GM12878 (cell line): ENCODE data around the gene LUM. TPM values are rescaled to one million over a fixed set of nuclear protein-coding genes. Genes with fewer than 3 reads are reported as not detected.

Source experiments
- ATAC-seq: fragments of 200-7000 bp; cut with Tn5 transposase; 3 replicates; pipeline ENCODE4 v1.9.1; 2020; ENCODE audit warnings: mild to moderate bottlenecking, moderate library complexity
- BruUV-seq: library from RNA; stranded (reverse); fragments of 400-500 nt; replicated peaks from 2 replicates; lab custom pipeline; 2021; lab: Mats Ljungman, UMichigan
- CTCF ChIA-PET: fragments of 300-600 bp; sonication (Branson Sonifier 250); formaldehyde crosslinking; extraction: SDS; loops from one replicate; lab custom pipeline; 2021; ENCODE audit warnings: inconsistent platforms; lab: Yijun Ruan, JAX
- POLR2A ChIA-PET: fragments of 350-600 bp; formaldehyde crosslinking; extraction: SDS; loops from one replicate; lab custom pipeline; 2021; ENCODE audit warnings: inconsistent platforms; lab: Charles Lee
- RAD21 ChIA-PET: fragments of 300-600 bp; sonication (Branson Sonifier 250); formaldehyde crosslinking; loops from one replicate; lab custom pipeline; 2023; ENCODE audit warnings: antibody characterized with exemption; ENCODE audit not compliant: unreplicated experiment; lab: Charles Lee
- SMC1A ChIA-PET: fragments of 300-600 bp; sonication (Branson Sonifier 250); formaldehyde crosslinking; loops from one replicate; lab custom pipeline; 2023; ENCODE audit not compliant: unreplicated experiment, uncharacterized antibody; lab: Charles Lee
- DNase-seq: peaks from one replicate; pipeline ENCODE4 v3.0.0-alpha.2; 2011; ENCODE audit warnings: low read depth, low spot score
- FAIRE-seq: peaks from 3 replicates; lab custom pipeline; 2011; peaks lifted over from hg19 to GRCh38; lab: Jason Lieb, UNC
- H2AFZ ChIP-seq: 2 replicates; pipeline ENCODE4 v1.6.0; 2011; ENCODE audit warnings: low read depth, low read length, control low read depth; ENCODE audit not compliant: control insufficient read depth
- H3K27ac ChIP-seq: 2 replicates; pipeline ENCODE4 v1.5.1; 2011; ENCODE audit warnings: control low read depth; ENCODE audit not compliant: control insufficient read depth, insufficient read depth
- H3K27me3 ChIP-seq, 2 experiments: replicated peaks in 1 of 2; 2 replicates each; pipeline versions ENCODE4 v1.6.0 to v1.6.1; 2011; ENCODE audit warnings: low read length in 1 of 2; ENCODE audit not compliant: control insufficient read depth in 2 of 2, insufficient read depth in 2 of 2
- H3K36me3 ChIP-seq, 2 experiments: 2 replicates each; pipeline ENCODE4 v1.5.1; 2011; ENCODE audit warnings: low read length in 1 of 2; ENCODE audit not compliant: control insufficient read depth in 2 of 2, insufficient read depth in 2 of 2
- H3K4me1 ChIP-seq: 2 replicates; pipeline ENCODE4 v1.6.1; 2011; ENCODE audit warnings: mild to moderate bottlenecking, low read length, moderate library complexity, mixed read lengths; ENCODE audit not compliant: control insufficient read depth, insufficient read depth
- H3K4me2 ChIP-seq: 2 replicates; pipeline ENCODE4 v1.6.0; 2011; ENCODE audit warnings: control low read depth; ENCODE audit not compliant: control insufficient read depth, insufficient read depth
- H3K4me3 ChIP-seq: fragments of 200-600 bp; sonication (generic); 2 replicates; pipeline ENCODE4 v1.5.1; 2016
- H3K79me2 ChIP-seq: 2 replicates; pipeline ENCODE4 v1.6.0; 2011; ENCODE audit warnings: low read length; ENCODE audit not compliant: control insufficient read depth, insufficient read depth
- H3K9ac ChIP-seq: 2 replicates; pipeline ENCODE4 v1.8.0; 2011; ENCODE audit warnings: low read length, control low read depth, mixed read lengths; ENCODE audit not compliant: control insufficient read depth, insufficient read depth
- H3K9me3 ChIP-seq: replicated peaks from 3 replicates; pipeline ENCODE4 v1.5.1; 2011; ENCODE audit warnings: mild to moderate bottlenecking, low read length; ENCODE audit not compliant: control insufficient read depth, insufficient read depth
- H4K20me1 ChIP-seq: 2 replicates; pipeline ENCODE4 v1.6.0; 2011; ENCODE audit not compliant: control insufficient read depth, insufficient read depth
- E2F4 ChIP-seq: IDR thresholded peaks from 2 replicates; pipeline ENCODE4 v1.6.1; 2012; ENCODE audit warnings: low read depth, low read length, improper control_type of control experiment
- EGR1 ChIP-seq, 2 experiments: IDR thresholded peaks; 1 replicate in 1 of 2; 2 replicates in 1 of 2; pipeline ENCODE4 v1.6.1; 2011 to 2012; ENCODE audit warnings: low read depth in 2 of 2, low read length in 2 of 2, borderline replicate concordance in 1 of 2, mild to moderate bottlenecking in 1 of 2, moderate library complexity in 1 of 2
- JUND ChIP-seq: IDR thresholded peaks from 2 replicates; pipeline ENCODE4 v1.6.1; 2012; ENCODE audit warnings: low read depth, mild to moderate bottlenecking, low read length, improper control_type of control experiment, moderate library complexity
- POLR2A ChIP-seq: IDR thresholded peaks from 2 replicates; pipeline ENCODE4 v1.6.1; 2011; ENCODE audit warnings: low read depth, mild to moderate bottlenecking, low read length
- SREBF2 ChIP-seq: IDR thresholded peaks from 2 replicates; pipeline ENCODE4 v1.6.1; 2012; ENCODE audit warnings: mild to moderate bottlenecking, low read length
- STAT1 ChIP-seq: fragments of 450-650 bp; conservative IDR thresholded peaks from 2 replicates; pipeline ENCODE4 v1.6.1; 2014; ENCODE audit warnings: antibody characterized with exemption, mild to moderate bottlenecking
- WRNIP1 ChIP-seq: IDR thresholded peaks from 2 replicates; pipeline ENCODE4 v1.6.1; 2011; ENCODE audit warnings: low read depth, low read length, improper control_type of control experiment, borderline replicate concordance
- ZNF207 ChIP-seq: fragments of 450-650 bp; IDR thresholded peaks from 2 replicates; pipeline ENCODE4 v1.6.1; 2014; ENCODE audit warnings: antibody characterized with exemption, mild to moderate bottlenecking, borderline replicate concordance
- ZNF24 ChIP-seq: fragments of 450-650 bp; IDR thresholded peaks from 2 replicates; pipeline ENCODE4 v1.6.1; 2017; ENCODE audit warnings: antibody characterized with exemption, mild to moderate bottlenecking
- ZNF622 ChIP-seq: fragments of 450-650 bp; IDR thresholded peaks from 2 replicates; pipeline ENCODE4 v1.6.1; 2017; ENCODE audit warnings: mild to moderate bottlenecking, inconsistent platforms
- WGBS: methylation state at CpG from one replicate; pipeline ENCODE4 v1.1.6; 2016; ENCODE audit warnings: low lambda C conversion rate; ENCODE audit not compliant: insufficient replicate concordance, insufficient coverage; ENCODE audit errors: missing lambda C conversion rate; 5-methylcytosine and 5-hydroxymethylcytosine counted together
- in situ Hi-C: fragments of 300-500 bp; cut with MboI; formaldehyde crosslinking; loops from 9 replicates; pipeline ENCODE4 v1.14.3; 2018; ENCODE audit warnings: mixed read lengths
- intact Hi-C: fragments of 100-400 bp; cut with micrococcal nuclease; formaldehyde crosslinking; loops from one replicate; pipeline ENCODE4 v1.14.2; 2022; ENCODE audit not compliant: unreplicated experiment
- polyA plus RNA-seq, 11 experiments: library from polyadenylated mRNA; depleted of rRNA in 4 of 11; unstranded in 6 of 11; stranded (reverse) in 5 of 11; fragments of >200 nt; fragmentation: Nextera tagmentation in 4 of 11; fragmentation: Illumina TruSeq in 1 of 11; extraction: Ambion mirVana in 4 of 11; extraction: Trizol in 1 of 11; gene quantifications; 1 replicate in 1 of 11; 2 replicates in 10 of 11; pipeline versions ENCODE4 v1.2.1 to v1.2.3, GENCODE V29; 2011 to 2016; ENCODE audit warnings: inconsistent platforms in 2 of 11, missing spikeins in 2 of 11, low read depth in 1 of 11
- total RNA-seq, 4 experiments: library from RNA; depleted of rRNA in 3 of 4; stranded (reverse); fragments of >200 nt in 3 of 4; fragmentation: Illumina TruSeq in 1 of 4; extraction: Trizol in 1 of 4; gene quantifications; 2 replicates each; pipeline versions ENCODE4 v1.2.1 to v1.2.3, GENCODE V29; 2013 to 2021
- TF ChIP-seq, protein P1 (sequence below): fragments of 450-650 bp; conservative IDR thresholded peaks from 2 replicates; pipeline ENCODE4 v1.6.1; 2017; ENCODE audit warnings: mild to moderate bottlenecking, moderate library complexity

The LUM gene
- total and polyA plus RNA-seq, 10 of the 15 experiments (the other 5 are each of a cell fraction or from before 2014, with no cell fraction given): 0.09 to 0.31 TPM; not detected in 8

GRCh38 chr12:91103624-91104023 is 7.7 kb downstream of the LUM start:
- ChIA-PET CTCF (interaction anchor here (1.7 kb wide), 1 partner anchor 8 kb away, joined by 4 read pairs; the partner anchor contains the start of gene LUM), POLR2A (no interaction called here), RAD21 (interaction anchor here (0.6 kb wide), 1 partner anchor 92 kb away, joined by 4 read pairs; no protein-coding TSS in a partner anchor), SMC1A (interaction anchor here (0.6 kb wide), 1 partner anchor 251 kb away, joined by 3 read pairs; no protein-coding TSS in a partner anchor)
- Histone ChIP-seq H3K9me3 (no peaks in the 10 kb centered on the region), H3K4me3 (no peak overlapping the region), H3K27ac (no peak overlapping the region), H3K9ac (no peak overlapping the region), H3K79me2 (no peaks in the 10 kb centered on the region), H4K20me1 (no peaks in the 10 kb centered on the region), H3K4me1 (no peaks in the 10 kb centered on the region), H3K4me2 (no peak overlapping the region), H2AFZ (no peak overlapping the region), H3K36me3 (no peaks in the 10 kb centered on the region), H3K27me3 (no peaks in the 10 kb centered on the region)
- no peak for DNase-seq
- WGBS: 0% methylated on average over 1 of the region's 1 CpG
- no peak for ATAC-seq
- intact Hi-C loops (no loop called here), in situ Hi-C loops (no loop called here)
- BruUV-seq: no TSS peak
- FAIRE-seq: no peak
- TF ChIP-seq SREBF2 (no peak), JUND (no peak), EGR1 (IDR thresholded peaks at IDR 0.05; ENCODE audit: borderline replicate concordance in 1 of 2, low read depth in 2 of 2, low read length in 2 of 2) (no peak), WRNIP1 (no peak), STAT1 (no peak), ZNF207 (no peak), E2F4 (no peak), ZNF622 (no peak), ZNF24 (no peak), POLR2A (no peak)
- TF ChIP-seq, protein P1, sequence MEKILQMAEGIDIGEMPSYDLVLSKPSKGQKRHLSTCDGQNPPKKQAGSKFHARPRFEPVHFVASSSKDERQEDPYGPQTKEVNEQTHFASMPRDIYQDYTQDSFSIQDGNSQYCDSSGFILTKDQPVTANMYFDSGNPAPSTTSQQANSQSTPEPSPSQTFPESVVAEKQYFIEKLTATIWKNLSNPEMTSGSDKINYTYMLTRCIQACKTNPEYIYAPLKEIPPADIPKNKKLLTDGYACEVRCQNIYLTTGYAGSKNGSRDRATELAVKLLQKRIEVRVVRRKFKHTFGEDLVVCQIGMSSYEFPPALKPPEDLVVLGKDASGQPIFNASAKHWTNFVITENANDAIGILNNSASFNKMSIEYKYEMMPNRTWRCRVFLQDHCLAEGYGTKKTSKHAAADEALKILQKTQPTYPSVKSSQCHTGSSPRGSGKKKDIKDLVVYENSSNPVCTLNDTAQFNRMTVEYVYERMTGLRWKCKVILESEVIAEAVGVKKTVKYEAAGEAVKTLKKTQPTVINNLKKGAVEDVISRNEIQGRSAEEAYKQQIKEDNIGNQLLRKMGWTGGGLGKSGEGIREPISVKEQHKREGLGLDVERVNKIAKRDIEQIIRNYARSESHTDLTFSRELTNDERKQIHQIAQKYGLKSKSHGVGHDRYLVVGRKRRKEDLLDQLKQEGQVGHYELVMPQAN: no peak
